H9 (cell line): Measurements from ENCODE around the gene MAP7. TPM values are rescaled to one million over a fixed set of nuclear protein-coding genes. Genes with fewer than 3 reads are reported as not detected.

Experiments used
- DNase-seq: peaks from one replicate; pipeline ENCODE4 v3.0.0-alpha.2; 2017
- H2AFZ ChIP-seq: one replicate; pipeline ENCODE4 v1.6.1; 2013; ENCODE audit warnings: mild to moderate bottlenecking, low read length, control low read depth, moderate library complexity
- H2AK5ac ChIP-seq: 2 replicates; pipeline ENCODE4 v1.6.1; 2013; ENCODE audit warnings: low read length, control low read depth, mixed read lengths; ENCODE audit not compliant: insufficient read length
- H2BK120ac ChIP-seq: one replicate; pipeline ENCODE4 v1.6.1; 2013; ENCODE audit warnings: low read depth, mild to moderate bottlenecking, low read length, control low read depth, inconsistent platforms; ENCODE audit not compliant: poor library complexity, severe bottlenecking
- H2BK12ac ChIP-seq: 2 replicates; pipeline ENCODE4 v1.6.1; 2013; ENCODE audit warnings: low read length, control low read depth, mixed read lengths, low read depth; ENCODE audit not compliant: insufficient read length
- H2BK15ac ChIP-seq: 2 replicates; pipeline ENCODE4 v1.6.1; 2013; ENCODE audit warnings: low read depth, low read length, control low read depth
- H2BK20ac ChIP-seq: one replicate; pipeline ENCODE4 v1.6.1; 2013; ENCODE audit warnings: low read depth, mild to moderate bottlenecking, low read length, control low read depth, inconsistent platforms; ENCODE audit not compliant: poor library complexity, severe bottlenecking
- H2BK5ac ChIP-seq: 2 replicates; pipeline ENCODE4 v1.6.1; 2013; ENCODE audit warnings: low read length, control low read depth, mixed read lengths; ENCODE audit not compliant: insufficient read length
- H3K14ac ChIP-seq: 2 replicates; pipeline ENCODE4 v1.6.1; 2013; ENCODE audit warnings: low read length, control low read depth; ENCODE audit not compliant: insufficient read depth
- H3K18ac ChIP-seq: 2 replicates; pipeline ENCODE4 v1.6.1; 2013; ENCODE audit warnings: low read depth, mild to moderate bottlenecking, mixed read lengths, low read length, control low read depth; ENCODE audit not compliant: insufficient read length
- H3K23ac ChIP-seq: 2 replicates; pipeline ENCODE4 v1.6.1; 2013; ENCODE audit warnings: low read length, control low read depth, mixed read lengths, low read depth; ENCODE audit not compliant: insufficient read length
- H3K23me2 ChIP-seq: 2 replicates; pipeline ENCODE4 v1.6.1; 2013; ENCODE audit warnings: low read depth, mild to moderate bottlenecking, mixed read lengths, low read length, control low read depth; ENCODE audit not compliant: insufficient read length, poor library complexity, severe bottlenecking
- H3K27ac ChIP-seq: 2 replicates; pipeline ENCODE4 v1.5.1; 2013; ENCODE audit warnings: low read length, control low read depth, mixed read lengths, low read depth; ENCODE audit not compliant: insufficient read length
- H3K27me3 ChIP-seq: 2 replicates; pipeline ENCODE4 v1.6.1; 2013; ENCODE audit warnings: low read length, control low read depth, inconsistent platforms; ENCODE audit not compliant: insufficient read depth
- H3K4ac ChIP-seq: 2 replicates; pipeline ENCODE4 v1.6.1; 2013; ENCODE audit warnings: low read depth, mild to moderate bottlenecking, control low read depth, inconsistent platforms, low read length, moderate library complexity
- H3K4me1 ChIP-seq: 2 replicates; pipeline ENCODE4 v1.6.1; 2013; ENCODE audit warnings: low read length, control low read depth, inconsistent platforms; ENCODE audit not compliant: insufficient read depth
- H3K4me2 ChIP-seq: 2 replicates; pipeline ENCODE4 v1.6.1; 2013; ENCODE audit warnings: low read length, control low read depth, mixed read lengths; ENCODE audit not compliant: insufficient read length, insufficient read depth
- H3K56ac ChIP-seq: 2 replicates; pipeline ENCODE4 v1.6.1; 2013; ENCODE audit warnings: low read depth, mild to moderate bottlenecking, mixed read lengths, low read length, control low read depth; ENCODE audit not compliant: insufficient read length
- H3K79me1 ChIP-seq: 2 replicates; pipeline ENCODE4 v1.6.1; 2013; ENCODE audit warnings: low read depth, mild to moderate bottlenecking, moderate library complexity, low read length, control low read depth, inconsistent platforms; ENCODE audit not compliant: insufficient read depth, poor library complexity, severe bottlenecking
- H3K79me2 ChIP-seq: 2 replicates; pipeline ENCODE4 v1.6.1; 2013; ENCODE audit warnings: low read length, control low read depth, inconsistent platforms; ENCODE audit not compliant: insufficient read depth
- H3K9ac ChIP-seq: 2 replicates; pipeline ENCODE4 v1.6.1; 2013; ENCODE audit warnings: low read length, control low read depth, mixed read lengths; ENCODE audit not compliant: insufficient read length; ENCODE audit errors: extremely low read depth
- H3K9me3 ChIP-seq: one replicate; pipeline ENCODE4 v1.6.1; 2013; ENCODE audit warnings: low read depth, low read length, inconsistent platforms; ENCODE audit not compliant: control insufficient read depth
- H3T11ph ChIP-seq: one replicate; pipeline ENCODE4 v1.6.1; 2013; ENCODE audit warnings: mild to moderate bottlenecking, low read length, control low read depth, inconsistent platforms
- H4K20me1 ChIP-seq: one replicate; pipeline ENCODE4 v1.6.1; 2013; ENCODE audit not compliant: control insufficient read depth, insufficient read length, insufficient read depth
- H4K5ac ChIP-seq: 2 replicates; pipeline ENCODE4 v1.6.1; 2013; ENCODE audit warnings: low read depth, mild to moderate bottlenecking, mixed read lengths, low read length, control low read depth; ENCODE audit not compliant: insufficient read length
- H4K8ac ChIP-seq: replicated peaks from 2 replicates; pipeline ENCODE4 v1.6.1; 2013; ENCODE audit warnings: low read length, control low read depth, mixed read lengths, low read depth; ENCODE audit not compliant: insufficient read length
- H4K91ac ChIP-seq: 2 replicates; pipeline ENCODE4 v1.6.1; 2013; ENCODE audit warnings: low read depth, mild to moderate bottlenecking, moderate library complexity, mixed read lengths, low read length, control low read depth; ENCODE audit not compliant: insufficient read length
- H3K27ac Mint-ChIP-seq, 3 experiments: 2 replicates in 2 of 3; 3 replicates in 1 of 3; pipeline ENCODE4 v1.8.0; 2020 to 2021; ENCODE audit warnings: mixed read lengths in 3 of 3, mild to moderate bottlenecking in 1 of 3, moderate library complexity in 1 of 3
- H3K27me3 Mint-ChIP-seq: 2 replicates; pipeline ENCODE4 v1.8.0; 2021; ENCODE audit warnings: low read depth, mild to moderate bottlenecking, moderate library complexity, mixed read lengths
- H3K36me3 Mint-ChIP-seq, 3 experiments: 2 replicates in 2 of 3; 3 replicates in 1 of 3; pipeline ENCODE4 v1.8.0; 2020 to 2021; ENCODE audit warnings: low read depth in 3 of 3, mixed read lengths in 3 of 3; ENCODE audit not compliant: insufficient read depth in 1 of 3
- H3K4me1 Mint-ChIP-seq, 2 experiments: 2 replicates each; pipeline ENCODE4 v1.8.0; 2020; ENCODE audit warnings: mixed read lengths in 2 of 2
- H3K4me3 Mint-ChIP-seq, 2 experiments: 2 replicates in 1 of 2; 3 replicates in 1 of 2; pipeline ENCODE4 v1.8.0; 2020 to 2021; ENCODE audit warnings: mild to moderate bottlenecking in 2 of 2, mixed read lengths in 2 of 2, moderate library complexity in 1 of 2
- H3K9me3 Mint-ChIP-seq, 2 experiments: 2 replicates in 1 of 2; 3 replicates in 1 of 2; pipeline ENCODE4 v1.8.0; 2020; ENCODE audit warnings: mild to moderate bottlenecking in 2 of 2, mixed read lengths in 2 of 2, moderate library complexity in 1 of 2
- total RNA-seq: library from RNA; stranded (reverse); gene quantifications from 2 replicates; pipeline ENCODE4 v1.2.1, GENCODE V29; 2021
- TF ChIP-seq, protein P1 (sequence below): fragments of 200-600 bp; sonication (generic); conservative IDR thresholded peaks from 3 replicates; pipeline ENCODE4 v1.8.0; 2021; ENCODE audit warnings: antibody characterized with exemption, mild to moderate bottlenecking

Gene MAP7
- total RNA-seq, 1 experiment from 2014 or later, result 51.1 TPM

GRCh38 chr6:136427378-136427717 is 122.9 kb downstream of the MAP7 start:
- peaks cover 28 to 37% of the 10 kb centered on the region in 2 experiments for H3K4me1 Mint-ChIP-seq

More at GRCh38 chr6:136427378-136427717, 122.9 kb downstream of the MAP7 start:
- Histone ChIP-seq H2BK20ac (no peak overlapping the region), H3K79me1 (no peaks in the 10 kb centered on the region), H3K23me2 (no peaks in the 10 kb centered on the region), H3T11ph (no peak overlapping the region), H4K8ac (no peak overlapping the region), H2BK5ac (no peak overlapping the region), H3K4ac (no peak overlapping the region), H3K27me3 (no peaks in the 10 kb centered on the region), H3K18ac (no peak overlapping the region), H3K14ac (no peak overlapping the region), H3K27ac (no peak overlapping the region), H2AK5ac (no peak overlapping the region), H4K91ac (no peak overlapping the region), H2AFZ (no peak overlapping the region), H4K20me1 (no peaks in the 10 kb centered on the region), H3K23ac (no peak overlapping the region), H4K5ac (no peak overlapping the region), H3K9me3 (no peaks in the 10 kb centered on the region), H2BK12ac (no peak overlapping the region), H3K4me2 (no peak overlapping the region), H3K79me2 (peaks cover 3% of the 10 kb centered on the region; the same call in 1 of the 2 replicates), H3K56ac (no peak overlapping the region), H3K4me1 (peaks cover 10% of the 10 kb centered on the region; the same call in 1 of the 2 replicates), H2BK15ac (no peak overlapping the region), H2BK120ac (no peak overlapping the region), H3K9ac (no peak overlapping the region)
- DNase-seq, result no peak
- Mint-ChIP-seq H3K9me3 (no peaks in the 10 kb centered on the region), H3K4me3 (no peak overlapping the region), H3K36me3 (no peaks in the 10 kb centered on the region; a peak in 1 of 7 replicates), H3K27ac (no peak overlapping the region), H3K27me3 (no peaks in the 10 kb centered on the region)
- TF ChIP-seq, protein P1, sequence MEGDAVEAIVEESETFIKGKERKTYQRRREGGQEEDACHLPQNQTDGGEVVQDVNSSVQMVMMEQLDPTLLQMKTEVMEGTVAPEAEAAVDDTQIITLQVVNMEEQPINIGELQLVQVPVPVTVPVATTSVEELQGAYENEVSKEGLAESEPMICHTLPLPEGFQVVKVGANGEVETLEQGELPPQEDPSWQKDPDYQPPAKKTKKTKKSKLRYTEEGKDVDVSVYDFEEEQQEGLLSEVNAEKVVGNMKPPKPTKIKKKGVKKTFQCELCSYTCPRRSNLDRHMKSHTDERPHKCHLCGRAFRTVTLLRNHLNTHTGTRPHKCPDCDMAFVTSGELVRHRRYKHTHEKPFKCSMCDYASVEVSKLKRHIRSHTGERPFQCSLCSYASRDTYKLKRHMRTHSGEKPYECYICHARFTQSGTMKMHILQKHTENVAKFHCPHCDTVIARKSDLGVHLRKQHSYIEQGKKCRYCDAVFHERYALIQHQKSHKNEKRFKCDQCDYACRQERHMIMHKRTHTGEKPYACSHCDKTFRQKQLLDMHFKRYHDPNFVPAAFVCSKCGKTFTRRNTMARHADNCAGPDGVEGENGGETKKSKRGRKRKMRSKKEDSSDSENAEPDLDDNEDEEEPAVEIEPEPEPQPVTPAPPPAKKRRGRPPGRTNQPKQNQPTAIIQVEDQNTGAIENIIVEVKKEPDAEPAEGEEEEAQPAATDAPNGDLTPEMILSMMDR, result no peak
